NCI-H146 (cell line): ENCODE results near the gene FFAR2.

Experiments
- DNase-seq: peaks from one replicate; lab custom pipeline; 2025; lab: John Stamatoyannopoulos, UW

FFAR2 gene

DNA sequence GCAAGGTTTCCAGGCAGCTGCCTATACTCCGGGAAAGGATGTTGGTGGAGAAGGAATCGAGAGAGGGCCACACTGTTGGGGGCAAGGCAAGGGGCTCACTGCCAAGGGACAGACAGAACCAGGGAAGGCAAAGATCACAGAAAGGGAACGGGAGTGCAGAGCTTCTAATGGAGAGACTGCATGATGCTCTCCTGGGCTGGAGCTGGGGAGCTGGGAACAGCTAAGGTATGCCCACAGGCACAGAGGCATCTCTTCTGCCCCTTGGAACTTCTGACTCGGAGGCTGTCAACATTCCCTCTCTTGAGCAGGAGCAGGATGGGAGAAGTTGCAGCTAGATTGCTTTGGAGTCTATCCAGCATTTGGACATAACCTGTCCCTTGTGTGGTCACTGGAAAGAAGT is 22.4 kb upstream of the FFAR2 start:
- no peak for DNase-seq

DNA sequence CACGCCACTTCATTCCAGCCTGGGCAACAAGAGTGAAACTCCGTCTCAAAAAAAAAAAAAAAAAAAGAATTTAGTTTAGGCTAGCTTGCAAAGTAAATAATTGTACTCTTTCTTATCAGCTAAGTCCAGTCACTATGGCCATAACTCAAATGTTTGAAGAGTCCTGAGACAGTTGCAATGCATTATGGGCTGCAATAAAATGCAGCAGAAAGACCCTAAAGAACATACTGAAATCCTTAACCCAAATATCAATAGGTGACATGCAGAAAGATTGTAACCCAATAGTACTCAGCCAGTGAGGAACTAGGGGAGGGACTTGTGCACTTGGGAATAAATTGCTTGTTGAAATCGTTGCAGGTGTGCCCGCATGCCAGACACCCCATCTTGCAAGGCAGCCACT is 20.9 kb upstream of the FFAR2 start:
- no peak for DNase-seq

DNA sequence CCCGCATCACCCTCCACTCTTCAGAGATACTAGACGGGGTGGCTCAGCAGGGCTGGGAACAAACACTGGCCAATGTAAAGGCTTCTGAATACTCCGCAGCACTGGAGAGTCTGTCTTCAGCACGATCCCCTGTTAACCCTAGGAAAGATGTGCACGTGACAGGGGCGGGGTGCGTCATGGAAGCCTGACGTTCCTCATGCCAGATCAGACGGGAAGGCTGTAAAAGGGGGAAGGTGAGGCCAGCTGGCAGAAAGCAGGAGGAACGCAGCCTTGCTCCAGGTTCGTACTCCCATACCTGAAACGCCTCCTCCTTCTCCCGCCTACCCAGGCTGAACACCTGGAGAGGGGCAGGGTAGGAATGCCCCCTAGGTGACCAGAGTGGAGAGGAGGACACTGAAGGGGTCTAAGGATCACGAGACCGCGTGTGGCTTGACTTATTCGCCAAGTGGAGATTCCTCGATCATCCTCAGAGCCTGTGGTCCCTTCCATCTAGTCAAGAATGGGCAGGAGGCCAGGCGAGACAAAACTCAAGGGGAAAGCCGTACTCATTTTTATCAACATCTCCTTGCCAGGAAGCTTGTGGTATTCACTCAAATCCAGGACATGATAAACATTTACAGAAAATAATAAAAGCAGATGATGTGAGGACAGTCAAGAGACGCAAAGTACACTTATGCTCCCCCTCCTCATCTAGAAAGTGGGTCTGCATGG is 18.2 kb upstream of the FFAR2 start:
- DNase-seq, result no peak

DNA sequence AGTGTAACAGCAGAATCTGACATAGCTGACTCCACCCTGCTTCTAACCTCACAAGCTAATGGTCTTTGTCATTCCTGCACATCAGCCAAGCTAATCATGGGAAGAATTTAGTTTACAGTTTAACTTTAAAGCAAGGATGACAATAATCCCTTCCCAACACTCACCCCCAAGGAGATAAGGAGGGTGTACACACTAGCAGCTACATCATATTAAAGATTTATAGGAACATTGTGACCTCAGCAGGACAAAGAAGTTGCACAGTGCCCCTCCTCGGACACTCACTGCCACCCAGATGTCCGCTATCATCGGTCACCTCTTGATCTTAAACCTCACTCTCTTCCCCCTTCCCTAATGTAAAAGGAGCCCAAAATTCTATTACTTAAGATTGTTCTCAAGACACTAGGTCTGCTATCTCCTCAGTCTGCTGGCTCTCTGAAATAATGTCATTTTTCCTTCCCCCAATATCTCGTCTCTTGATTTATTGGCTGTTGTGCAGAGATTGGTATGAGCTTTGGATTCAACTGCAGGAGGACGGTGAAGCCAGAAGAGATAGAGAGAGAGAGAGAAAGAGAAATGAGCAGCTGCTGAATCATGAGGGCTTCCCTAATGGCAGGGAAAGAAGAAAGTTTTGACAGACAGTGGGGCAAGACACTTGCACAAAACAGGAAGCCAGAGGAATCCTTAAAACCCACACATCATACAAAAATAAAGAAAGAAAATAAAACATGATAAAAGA is 17.5 kb upstream of the FFAR2 start:
- no peak for DNase-seq

DNA sequence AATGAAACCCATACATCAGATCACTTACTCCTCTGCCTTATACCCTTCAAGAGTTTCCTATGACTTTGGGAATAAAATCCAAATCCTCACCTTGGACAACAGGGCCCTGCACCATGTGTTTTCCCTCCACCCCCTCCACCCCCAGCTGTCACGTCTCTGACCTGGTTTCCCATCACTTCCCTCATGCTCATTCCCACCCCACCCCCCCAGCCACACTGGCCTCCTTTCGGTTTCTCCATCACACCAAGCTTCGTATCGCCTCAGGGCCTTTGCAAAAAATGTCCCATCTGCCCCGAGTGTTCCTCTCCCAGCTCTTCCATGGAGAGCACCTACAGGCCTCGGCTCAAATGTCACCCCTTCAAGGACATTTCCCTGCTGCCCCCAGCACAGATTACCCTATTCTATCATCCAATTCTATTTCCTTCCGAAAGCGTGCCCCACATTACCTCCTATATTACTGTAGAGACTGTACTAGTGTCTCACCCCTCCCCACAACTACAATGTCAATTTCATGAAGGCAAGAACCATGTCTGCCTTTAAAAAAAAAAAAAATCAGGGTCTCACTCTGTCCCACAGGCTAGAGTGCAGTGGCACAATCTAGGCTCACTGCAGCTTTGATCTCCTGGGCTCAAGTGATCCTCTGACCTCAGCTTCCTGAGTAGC is 16.8 kb upstream of the FFAR2 start:
- no peak for DNase-seq

DNA sequence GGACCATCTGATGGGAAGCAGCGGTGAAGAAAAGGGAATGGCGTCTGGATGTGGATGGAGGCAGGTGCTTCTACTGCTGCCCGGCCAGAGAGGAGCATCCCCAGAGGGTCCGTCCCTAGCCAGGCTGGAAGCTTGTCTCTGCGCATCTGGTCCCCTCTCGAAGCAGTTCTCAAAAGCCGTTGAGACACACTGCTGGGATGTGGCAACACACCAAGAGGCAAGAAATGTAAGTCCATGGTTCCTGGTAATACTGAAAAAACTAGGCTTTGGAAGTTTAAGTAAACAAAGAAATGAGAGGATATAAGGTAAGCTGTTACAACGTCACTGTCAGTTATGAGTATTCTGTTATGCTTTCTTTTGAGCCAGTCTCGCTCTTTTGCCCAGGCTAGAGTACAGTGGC is 15.1 kb upstream of the FFAR2 start:
- no peak for DNase-seq

DNA sequence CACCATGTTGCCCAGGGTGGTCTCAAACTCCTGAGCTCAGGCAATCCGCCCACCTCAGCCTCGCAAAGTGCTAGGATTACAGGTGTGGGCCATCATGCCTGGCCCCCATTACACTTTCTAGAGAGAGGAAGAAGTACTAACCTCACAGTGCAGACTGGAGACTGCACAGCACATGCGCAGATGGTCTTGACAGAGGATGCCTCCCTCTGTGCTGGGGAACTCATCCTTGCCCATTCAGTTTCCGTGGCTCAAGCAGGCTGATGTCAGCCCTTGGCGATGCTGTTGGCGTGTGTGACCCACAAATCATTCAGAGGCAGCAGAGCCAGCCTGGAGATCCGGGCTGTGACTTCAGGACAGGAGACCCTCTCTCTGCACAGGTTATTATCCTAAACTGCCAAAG is 14.6 kb upstream of the FFAR2 start:
- DNase-seq, result no peak

DNA sequence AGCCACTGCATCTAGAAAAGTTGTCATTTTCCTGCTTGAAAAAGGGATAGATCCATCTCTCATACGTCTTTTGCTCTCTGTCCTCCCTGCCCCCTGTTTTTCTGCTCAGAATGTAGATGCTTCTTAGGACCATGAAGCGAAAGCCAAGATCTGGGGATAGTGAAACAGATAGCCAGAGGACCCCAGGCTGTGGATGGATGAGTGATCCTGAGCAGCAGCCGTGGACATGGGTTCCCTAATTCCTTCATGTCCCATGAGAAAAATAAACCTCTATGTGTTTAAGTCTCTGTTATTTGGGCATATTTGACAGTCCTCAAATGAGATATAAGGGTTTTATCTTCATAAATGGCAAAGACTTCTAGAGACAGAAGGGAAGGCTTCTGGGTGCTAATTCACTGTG is 12.2 kb upstream of the FFAR2 start:
- no peak for DNase-seq

DNA sequence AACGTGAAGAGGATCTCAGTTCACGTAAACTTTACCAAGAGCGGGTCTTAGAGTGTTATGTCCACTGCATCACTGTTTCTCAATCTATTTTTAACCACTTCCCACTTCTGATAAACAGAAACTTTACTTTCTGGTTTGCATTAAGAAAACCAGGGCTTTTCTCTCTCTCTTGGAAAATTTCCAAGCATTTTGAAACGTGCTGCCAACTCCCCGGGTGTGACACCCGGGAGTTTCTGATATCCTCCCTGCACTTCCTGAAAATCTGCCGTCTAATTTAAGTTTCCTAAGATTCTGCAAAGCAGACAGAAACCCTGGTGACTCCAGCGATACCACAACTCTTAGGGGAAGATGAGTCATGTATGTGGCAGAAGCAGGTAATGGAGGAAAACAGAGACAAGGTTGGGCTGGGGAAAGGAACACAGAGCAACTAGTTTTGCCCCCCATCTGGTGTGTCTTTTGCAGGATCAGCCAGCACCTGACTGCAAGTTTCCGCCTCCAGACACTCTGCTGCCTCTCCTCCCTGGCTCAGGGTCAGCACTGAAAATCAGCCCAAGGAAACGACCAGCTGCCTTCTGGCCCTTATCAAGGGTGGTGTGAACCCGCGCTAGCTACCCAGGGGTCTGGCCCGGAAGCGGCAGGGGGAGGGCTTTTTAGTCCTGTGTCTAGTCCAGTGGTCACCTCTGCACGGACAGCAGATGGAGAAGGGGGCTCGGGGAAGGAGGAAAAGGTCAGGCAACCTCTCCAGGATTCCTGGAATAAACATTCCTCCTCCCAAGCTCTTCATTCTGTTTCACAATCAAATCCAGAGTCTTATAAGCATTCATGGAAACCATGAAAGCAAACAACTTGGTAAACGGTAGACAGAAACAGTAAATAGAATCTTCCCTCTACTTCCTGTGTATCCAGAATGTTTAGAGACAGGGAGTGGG is 11.3 kb upstream of the FFAR2 start:
- no peak for DNase-seq

DNA sequence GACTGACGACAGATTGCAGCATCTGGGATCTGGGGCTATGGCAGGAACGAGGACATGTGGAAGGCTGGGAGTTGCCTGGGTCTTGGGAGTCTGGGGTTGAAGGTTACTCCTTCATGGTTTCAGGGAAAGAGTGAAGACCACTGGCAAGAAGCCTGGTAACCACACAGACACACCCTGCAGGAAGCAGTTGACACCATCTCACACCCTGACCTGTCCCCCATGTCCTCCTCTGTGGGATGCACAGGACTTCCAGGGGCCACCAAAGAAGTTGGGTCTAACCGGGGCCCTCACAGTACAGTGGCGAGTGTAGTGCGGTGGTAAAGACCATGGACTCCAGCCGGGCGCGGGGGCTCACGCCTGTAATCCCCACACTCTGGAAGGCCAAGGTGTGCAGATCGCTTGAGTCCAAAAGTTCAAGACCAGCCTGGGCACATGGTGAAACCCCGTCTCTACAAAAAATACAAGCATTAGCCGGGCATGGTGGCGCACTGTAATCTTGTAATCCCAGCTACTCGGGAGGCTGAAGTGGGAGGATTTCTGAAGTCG is 10.6 kb upstream of the FFAR2 start:
- DNase-seq, result no peak

DNA sequence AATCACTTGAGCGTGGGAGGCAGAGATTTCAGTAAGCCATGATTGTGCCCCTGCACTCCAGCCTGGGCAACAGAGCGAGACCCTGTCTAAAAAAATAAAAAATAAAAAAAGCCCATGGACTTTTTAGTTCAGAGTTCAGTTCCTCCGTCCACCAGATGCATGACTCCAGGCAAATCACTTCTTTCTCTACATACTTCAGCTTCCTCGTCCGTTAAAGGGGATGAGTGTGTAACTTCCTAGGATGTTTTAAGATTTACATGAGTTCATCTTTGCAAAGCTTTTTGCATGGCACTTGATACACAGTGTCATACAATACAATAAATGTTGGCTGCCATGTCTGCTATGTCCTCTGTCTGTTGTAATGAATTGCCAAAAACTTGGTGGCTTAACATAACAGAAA is 10.0 kb upstream of the FFAR2 start:
- no peak for DNase-seq

DNA sequence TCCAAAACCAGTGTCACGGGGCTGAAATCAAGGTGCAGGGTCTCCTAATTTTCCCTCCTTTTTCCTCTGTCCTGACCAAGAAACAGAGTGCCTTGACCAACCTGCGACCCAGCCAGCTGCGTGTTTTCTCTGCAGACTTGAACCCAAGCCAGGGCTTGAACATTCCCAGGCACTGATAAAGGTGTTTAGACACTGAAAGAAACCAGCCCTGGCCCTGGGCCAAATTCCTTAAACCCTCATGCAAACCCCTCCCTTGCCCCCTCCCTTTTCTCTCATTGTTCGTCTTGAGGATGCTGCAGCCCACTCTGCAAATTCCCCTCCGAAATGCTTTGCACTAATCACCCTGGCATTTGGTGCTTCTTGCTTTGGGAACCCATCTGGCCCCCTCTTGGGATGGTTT is 9.5 kb upstream of the FFAR2 start:
- DNase-seq, result no peak

DNA sequence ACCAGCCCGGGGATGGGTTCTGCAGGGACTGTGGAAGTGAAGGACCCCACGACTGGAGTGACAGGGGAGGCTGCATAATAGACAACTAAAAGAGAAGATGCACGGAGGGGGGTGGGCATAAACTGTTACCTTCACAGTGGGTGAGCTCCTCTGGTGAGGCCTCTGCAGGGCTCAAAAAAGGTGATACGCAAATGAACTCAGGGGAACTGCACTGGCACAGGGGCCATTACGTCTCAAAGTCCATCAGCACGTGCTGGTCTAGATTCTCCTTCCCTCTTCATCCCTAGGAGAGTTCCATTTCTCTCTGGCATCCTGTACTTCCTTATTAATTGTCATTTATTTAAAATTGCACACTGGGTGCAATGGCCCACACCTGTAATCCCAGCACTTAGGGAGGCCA is 8.1 kb upstream of the FFAR2 start:
- DNase-seq, result no peak

DNA sequence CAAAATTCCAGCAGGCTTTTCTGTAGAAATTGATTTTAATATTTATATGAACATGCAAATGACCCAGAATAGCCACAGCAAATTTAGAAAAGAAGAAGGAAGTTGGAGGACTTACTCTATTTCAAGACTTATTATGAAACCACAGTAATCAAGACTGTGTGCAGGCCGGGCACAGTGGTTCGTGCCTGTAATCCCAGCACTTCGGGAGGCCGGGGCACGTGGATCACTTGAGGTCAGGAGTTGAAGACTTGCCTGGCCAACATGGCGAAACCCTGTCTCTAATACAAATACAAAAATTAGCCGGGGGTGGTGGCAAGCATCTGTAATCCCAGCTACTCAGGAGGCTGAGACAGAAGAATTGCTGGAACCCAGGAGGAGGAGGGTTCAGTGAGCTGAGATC is 6.0 kb upstream of the FFAR2 start:
- no peak for DNase-seq

DNA sequence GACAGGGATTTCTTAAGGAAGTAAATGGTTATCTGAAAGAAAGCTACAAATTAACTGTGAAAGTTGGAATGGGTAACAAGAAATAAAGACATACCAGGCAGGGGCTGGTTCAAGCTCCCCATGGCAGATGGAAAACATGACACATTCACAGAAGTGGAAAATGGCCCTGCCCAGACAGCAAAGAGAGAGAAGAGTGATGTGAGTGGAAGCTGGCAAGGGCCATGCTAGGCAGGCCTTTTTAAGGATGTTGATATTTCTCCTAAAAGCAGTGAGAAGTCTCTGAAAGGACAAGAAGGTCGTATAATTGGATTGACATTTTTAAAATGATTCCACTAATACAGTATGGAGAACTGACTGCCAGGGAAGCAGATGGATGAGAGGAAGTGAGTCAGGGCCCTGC is 3.3 kb upstream of the FFAR2 start:
- no peak for DNase-seq

DNA sequence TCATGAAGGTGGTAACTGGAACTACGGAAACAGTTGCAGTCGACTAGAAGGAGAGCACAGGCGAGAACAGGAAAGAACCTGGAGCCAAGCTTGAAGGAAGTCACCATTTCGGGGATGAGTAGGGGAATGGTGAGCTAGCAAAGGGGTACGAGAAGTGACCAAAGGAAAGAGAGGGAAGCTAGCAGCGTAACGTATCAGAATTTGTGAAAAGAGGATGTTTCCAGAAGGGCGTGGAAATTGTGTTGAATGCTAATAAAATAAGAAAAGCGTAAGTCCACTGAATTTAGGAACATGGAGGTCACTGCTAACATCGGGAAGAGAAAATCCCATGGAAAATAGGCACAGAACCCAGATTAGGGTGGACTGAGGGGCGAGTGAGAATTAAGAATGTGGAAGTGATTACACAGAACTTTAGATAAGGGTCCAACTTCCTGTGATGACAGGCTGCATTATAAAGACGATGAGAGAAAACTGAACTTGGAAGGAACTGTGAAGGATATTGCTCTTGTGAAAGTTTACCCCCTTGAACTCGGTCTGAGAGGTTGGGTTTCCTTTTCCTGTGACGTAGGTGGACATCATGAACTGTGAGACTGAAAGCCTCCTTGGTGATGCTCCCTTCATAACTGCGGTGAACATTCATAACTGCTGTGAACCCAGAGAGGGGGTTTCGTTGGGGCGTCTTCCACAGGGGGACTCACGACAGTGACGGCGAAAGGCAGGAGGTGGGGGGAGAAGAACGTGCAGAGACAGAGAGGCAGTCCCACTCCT is 2.0 kb upstream of the FFAR2 start:
- no peak for DNase-seq

DNA sequence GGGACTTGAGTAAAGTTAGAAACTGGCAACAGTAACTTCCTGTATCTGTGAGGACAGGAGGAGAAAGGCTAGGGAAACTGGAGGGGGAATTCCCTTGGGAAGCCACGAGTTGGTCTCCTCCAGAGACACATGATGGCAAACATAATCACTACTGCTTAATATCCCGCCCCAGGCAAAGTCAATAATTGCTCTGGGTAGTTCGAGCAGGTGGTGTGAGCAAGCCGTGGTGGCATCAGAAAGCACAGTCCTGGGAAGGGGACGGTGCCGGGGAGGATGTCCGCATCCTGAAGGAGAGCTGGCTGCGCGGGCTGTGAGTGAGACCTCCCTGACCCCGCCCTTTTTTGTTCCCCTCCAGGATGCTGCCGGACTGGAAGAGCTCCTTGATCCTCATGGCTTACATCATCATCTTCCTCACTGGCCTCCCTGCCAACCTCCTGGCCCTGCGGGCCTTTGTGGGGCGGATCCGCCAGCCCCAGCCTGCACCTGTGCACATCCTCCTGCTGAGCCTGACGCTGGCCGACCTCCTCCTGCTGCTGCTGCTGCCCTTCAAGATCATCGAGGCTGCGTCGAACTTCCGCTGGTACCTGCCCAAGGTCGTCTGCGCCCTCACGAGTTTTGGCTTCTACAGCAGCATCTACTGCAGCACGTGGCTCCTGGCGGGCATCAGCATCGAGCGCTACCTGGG is 1.4 kb downstream of the FFAR2 start:
- peak; percentile 83 for DNase-seq

DNA sequence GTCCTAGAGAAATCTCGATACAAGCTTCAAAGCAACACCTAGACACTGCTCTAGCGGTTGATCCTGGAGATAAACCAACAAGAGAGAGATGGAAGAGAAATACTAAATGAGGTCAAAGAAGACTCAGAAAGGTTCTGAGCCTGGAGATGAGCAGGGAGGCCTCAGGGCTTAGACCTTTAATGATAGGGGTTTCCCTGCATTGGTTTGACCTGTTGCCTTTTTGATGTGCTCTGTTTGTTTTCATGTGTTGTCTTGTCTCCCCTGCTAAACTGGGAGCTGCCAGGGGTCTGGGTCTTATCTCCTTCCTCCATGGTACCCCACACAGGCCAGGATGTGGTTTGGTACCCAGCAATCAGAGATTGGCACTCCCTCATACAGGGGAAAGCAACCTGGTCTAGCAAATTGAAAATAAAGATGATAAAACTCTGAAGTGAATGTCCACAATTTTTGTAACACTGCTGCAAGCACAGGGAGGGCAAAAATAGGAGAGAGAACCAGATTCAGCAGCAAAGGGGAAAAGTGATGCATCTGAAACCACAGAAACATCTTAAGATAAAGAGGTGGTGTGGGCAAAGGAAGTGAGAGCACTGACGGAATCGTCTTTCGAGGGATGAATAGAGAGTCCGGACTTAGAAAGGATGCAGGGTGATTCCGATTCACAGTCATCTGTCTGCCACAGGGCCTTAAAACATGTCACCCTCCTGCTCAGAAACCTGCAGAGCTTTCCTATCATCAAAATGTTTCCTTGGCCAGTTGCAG is 3.5 kb downstream of the FFAR2 start:
- no peak for DNase-seq

DNA sequence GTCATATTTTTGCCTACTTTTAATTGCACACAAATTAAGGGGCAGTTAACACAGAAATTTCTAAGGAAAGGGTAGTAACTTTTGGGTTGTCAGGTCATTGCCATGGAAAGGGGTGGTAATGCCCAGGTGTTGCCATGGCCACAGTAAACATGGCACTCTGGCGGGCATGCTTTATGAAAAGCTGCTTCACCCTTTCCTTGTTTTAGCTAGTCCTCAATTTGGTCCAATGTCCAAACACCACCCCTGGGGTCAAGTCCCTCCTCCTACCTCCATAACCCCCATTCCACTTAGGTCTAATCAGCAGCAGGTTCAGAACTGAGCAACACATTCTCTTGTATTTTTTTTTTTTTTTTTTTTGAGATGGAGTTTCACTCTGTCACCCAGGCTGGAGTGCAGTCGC is 6.6 kb downstream of the FFAR2 start:
- no peak for DNase-seq
